IPS DF 6.9 (cell line): ENCODE measurements around the gene RNF175.

Source experiments
- DNase-seq: peaks from one replicate; pipeline ENCODE4 v3.0.0-alpha.2; 2013; ENCODE audit warnings: low read depth, low spot score
- H3K27ac ChIP-seq: one replicate; pipeline ENCODE4 v1.5.1; 2013; ENCODE audit warnings: low read length, control low read depth
- H3K27me3 ChIP-seq: 2 replicates; pipeline ENCODE4 v1.6.1; 2013; ENCODE audit warnings: mild to moderate bottlenecking, low read length; ENCODE audit not compliant: control insufficient read depth, insufficient read depth
- H3K36me3 ChIP-seq: 2 replicates; pipeline ENCODE4 v1.6.1; 2013; ENCODE audit warnings: low read length; ENCODE audit not compliant: control insufficient read depth, insufficient read depth
- H3K4me1 ChIP-seq: 2 replicates; pipeline ENCODE4 v1.6.1; 2013; ENCODE audit warnings: low read length; ENCODE audit not compliant: control insufficient read depth, insufficient read depth
- H3K4me3 ChIP-seq: 2 replicates; pipeline ENCODE4 v1.5.1; 2013; ENCODE audit warnings: mild to moderate bottlenecking, low read length
- H3K9me3 ChIP-seq: 2 replicates; pipeline ENCODE4 v1.6.1; 2013; ENCODE audit warnings: low read length, inconsistent platforms; ENCODE audit not compliant: control insufficient read depth, insufficient read depth
- WGBS: extraction: QIAGEN DNeasy Blood & Tissue Kit; methylation state at CpG from one replicate; pipeline ENCODE4 v1.1.7; 2013; ENCODE audit warnings: mixed read lengths, missing lambda C conversion rate; ENCODE audit not compliant: insufficient read length, insufficient coverage; 5-methylcytosine and 5-hydroxymethylcytosine counted together

The RNF175 gene

DNA sequence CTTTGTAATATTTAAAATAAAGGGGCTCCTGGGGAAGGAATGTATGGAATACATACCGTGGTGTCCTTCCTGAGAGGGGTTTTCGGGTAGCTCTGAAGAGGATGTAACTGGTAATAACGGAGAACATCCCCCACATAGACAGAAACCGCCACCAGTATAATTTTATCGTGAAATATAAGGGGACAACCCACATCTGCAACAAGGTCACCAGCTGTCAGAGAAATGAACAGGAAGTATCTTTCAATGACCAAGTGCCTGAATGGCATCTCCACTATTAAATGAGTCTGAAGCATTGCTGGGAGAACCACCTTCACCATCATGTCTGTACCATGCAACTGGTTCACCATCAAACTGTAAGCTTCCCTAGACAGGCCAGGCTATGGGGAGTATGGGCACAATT, 31.7 kb downstream of the RNF175 start:
- Histone ChIP-seq H3K4me3 (no peak overlapping the region), H3K36me3 (no peaks in the 10 kb centered on the region), H3K27me3 (no peaks in the 10 kb centered on the region), H3K4me1 (no peaks in the 10 kb centered on the region), H3K27ac (no peak overlapping the region), H3K9me3 (no peaks in the 10 kb centered on the region)
- no peak for DNase-seq
- WGBS: no CpG with 5 or more reads among the region's 5 CpGs

DNA sequence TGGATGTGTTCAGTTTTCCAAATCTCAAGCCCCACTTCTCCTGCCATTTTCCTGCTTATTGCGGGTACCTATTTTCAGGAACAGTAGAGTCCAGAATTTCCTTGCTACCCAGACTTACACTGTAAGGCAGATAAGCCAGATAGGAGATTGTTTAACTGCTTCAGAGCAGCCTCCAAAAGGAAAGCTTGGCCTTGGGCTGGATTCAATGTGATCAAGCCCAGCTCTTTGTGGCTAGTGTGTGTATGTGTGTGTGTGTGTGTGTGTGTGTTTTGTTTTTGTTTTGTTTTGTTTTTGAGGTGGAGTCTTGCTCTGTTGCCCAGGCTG, 34.0 kb downstream of the RNF175 start:
- Histone ChIP-seq H3K4me1 (no peaks in the 10 kb centered on the region), H3K4me3 (no peak overlapping the region), H3K36me3 (no peaks in the 10 kb centered on the region), H3K27me3 (no peaks in the 10 kb centered on the region), H3K9me3 (no peaks in the 10 kb centered on the region), H3K27ac (no peak overlapping the region)
- no CpG with 5 or more reads among the region's 1 CpG for WGBS
- no peak for DNase-seq

DNA sequence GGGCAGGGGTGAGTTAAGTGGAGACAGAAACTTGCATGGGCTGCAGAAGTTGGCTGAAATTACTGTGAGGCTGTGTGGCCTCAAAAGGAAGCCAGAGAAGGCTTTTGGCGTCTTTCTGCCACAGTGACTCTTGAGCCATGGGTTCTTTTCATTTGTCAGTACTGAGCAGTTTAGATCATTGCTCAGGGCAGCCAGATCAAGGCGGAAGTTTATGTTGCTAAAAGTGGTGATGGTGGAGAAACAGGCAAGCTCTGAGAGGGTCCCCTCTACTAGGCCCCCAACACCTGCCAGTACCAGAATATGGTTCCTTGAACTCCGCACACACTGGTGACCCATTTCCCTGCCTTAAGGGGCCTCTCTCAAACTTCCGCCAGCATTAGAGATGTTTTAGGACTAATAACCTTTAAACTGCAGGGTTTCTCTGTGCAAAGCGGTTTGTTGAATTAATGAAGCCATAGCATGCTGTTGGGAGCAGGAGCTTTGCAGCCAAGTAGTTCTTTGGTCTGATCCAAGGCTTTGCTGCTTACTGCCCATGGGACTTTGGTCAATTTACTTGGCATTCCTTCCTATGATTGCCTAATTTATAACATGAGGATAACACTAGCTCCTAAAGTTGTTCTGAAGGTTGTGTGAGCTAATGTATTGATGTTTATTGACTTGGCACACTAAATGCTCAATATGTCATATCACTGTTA, 34.5 kb downstream of the RNF175 start:
- Histone ChIP-seq H3K27me3 (no peaks in the 10 kb centered on the region), H3K4me1 (no peaks in the 10 kb centered on the region), H3K4me3 (no peak overlapping the region), H3K27ac (no peak overlapping the region), H3K9me3 (no peaks in the 10 kb centered on the region), H3K36me3 (no peaks in the 10 kb centered on the region)
- WGBS: no CpG with 5 or more reads among the region's 5 CpGs
- DNase-seq: no peak

DNA sequence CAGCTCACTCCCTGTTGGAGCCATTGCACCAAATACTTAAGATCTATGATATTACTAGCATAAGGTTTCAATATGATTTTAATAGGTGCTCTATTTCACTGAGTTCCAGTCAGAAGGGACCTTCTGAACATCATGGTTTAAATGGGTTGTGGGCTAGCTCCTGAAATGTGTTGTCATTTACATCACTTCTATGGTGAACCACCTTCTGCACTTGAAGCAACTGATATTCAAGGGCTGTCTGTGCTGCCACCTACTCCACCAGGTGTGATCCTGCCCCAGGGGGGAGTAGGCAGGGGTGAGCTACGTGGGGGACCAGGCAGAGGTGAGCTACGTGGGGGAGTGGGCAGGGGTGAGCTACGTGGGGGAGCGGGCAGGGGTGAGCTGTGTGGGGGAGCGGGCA, 35.2 kb downstream of the RNF175 start:
- WGBS: no CpG with 5 or more reads among the region's 5 CpGs
- no peak overlapping the region for H3K27ac ChIP-seq
- H3K9me3 ChIP-seq: no peaks in the 10 kb centered on the region
- no peak for DNase-seq
- H3K36me3 ChIP-seq: no peaks in the 10 kb centered on the region
- H3K27me3 ChIP-seq: no peaks in the 10 kb centered on the region
- H3K4me3 ChIP-seq: no peak overlapping the region
- no peaks in the 10 kb centered on the region for H3K4me1 ChIP-seq

DNA sequence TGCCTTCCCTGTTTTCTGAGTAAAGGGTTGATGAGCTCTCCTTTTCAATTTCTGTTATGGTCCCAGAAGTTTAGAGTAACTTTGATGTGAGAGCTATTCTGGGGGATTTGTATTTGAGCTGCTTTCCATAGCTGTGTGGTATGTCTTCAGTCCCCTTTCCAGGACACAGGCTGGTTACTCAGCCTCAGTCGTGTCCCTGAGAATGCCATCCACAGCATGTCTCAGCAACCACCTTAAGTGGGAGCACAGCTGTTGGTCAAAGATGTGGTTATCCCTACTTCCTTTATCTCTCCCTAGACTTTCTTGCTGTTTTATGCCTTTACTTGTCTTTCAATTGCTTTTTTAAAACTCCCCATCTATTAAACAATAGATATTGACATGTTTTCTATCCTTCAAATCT, 37.8 kb downstream of the RNF175 start:
- no peaks in the 10 kb centered on the region for H3K36me3 ChIP-seq
- no peaks in the 10 kb centered on the region for H3K4me1 ChIP-seq
- H3K9me3 ChIP-seq: no peaks in the 10 kb centered on the region
- no peaks in the 10 kb centered on the region for H3K27me3 ChIP-seq
- WGBS: no CpG with 5 or more reads among the region's 1 CpG
- H3K27ac ChIP-seq: no peak overlapping the region
- no peak overlapping the region for H3K4me3 ChIP-seq
- DNase-seq: no peak

DNA sequence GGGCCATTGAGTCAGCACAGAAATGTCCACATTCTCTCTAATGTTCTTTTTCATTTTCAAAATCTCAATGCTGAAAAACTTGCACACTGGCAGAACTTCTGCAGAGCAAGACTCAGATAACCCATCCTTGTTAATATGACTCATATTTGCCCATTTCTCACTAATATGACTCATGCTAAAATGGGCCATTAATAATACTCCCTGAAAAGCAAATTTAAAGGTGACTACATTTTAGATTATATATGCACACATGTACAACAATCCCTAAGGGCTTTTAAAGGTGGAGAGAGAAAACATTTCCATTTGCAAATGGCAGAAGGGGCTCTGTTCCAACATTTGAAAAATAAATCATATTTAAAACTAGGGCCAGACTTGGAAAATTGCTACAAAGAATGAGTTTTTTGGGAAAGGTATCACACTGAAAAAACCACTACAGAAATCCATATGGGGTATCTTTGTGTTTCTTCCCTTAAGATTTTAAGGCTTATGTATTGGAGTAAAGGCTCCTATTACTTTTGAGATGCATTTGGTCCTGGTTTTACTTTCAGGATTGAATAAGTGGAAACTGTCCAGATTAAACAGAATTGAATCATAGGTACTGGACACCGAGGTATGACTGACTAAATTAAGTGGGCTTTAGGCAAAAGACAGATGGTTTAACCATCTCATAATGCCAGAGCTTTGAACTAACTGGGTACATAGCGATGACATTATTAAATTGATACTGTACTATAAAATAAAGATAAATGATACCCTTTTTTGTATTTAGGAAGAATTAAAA, 45.8 kb downstream of the RNF175 start:
- no peaks in the 10 kb centered on the region for H3K27me3 ChIP-seq
- H3K36me3 ChIP-seq: no peaks in the 10 kb centered on the region
- no peaks in the 10 kb centered on the region for H3K9me3 ChIP-seq
- no peaks in the 10 kb centered on the region for H3K4me1 ChIP-seq
- DNase-seq: no peak
- H3K27ac ChIP-seq: no peak overlapping the region
- WGBS: no CpG with 5 or more reads among the region's 2 CpGs
- no peak overlapping the region for H3K4me3 ChIP-seq

DNA sequence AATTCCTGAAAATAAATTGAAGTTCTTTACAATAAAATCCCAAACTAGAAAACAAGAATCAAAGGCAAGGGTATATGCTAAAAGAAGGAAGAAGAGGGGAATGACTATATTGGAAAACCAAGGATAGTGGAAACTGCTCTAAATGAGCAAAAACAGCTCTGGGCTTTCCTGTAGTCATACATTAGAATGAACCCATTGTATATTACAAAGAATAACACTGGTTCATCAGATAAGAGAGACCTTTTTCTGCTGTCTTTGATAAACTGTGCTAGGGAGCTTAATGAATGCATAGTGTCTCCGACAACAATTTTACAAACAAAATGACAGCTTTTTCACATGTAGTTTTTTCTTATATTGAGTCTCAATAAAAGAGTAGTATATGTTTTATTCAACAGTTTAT, 49.1 kb downstream of the RNF175 start:
- no peak for DNase-seq
- Histone ChIP-seq H3K4me1 (no peaks in the 10 kb centered on the region), H3K4me3 (no peak overlapping the region), H3K27me3 (no peaks in the 10 kb centered on the region), H3K27ac (no peak overlapping the region), H3K9me3 (no peaks in the 10 kb centered on the region), H3K36me3 (no peaks in the 10 kb centered on the region)
- WGBS: no CpG with 5 or more reads among the region's 1 CpG

DNA sequence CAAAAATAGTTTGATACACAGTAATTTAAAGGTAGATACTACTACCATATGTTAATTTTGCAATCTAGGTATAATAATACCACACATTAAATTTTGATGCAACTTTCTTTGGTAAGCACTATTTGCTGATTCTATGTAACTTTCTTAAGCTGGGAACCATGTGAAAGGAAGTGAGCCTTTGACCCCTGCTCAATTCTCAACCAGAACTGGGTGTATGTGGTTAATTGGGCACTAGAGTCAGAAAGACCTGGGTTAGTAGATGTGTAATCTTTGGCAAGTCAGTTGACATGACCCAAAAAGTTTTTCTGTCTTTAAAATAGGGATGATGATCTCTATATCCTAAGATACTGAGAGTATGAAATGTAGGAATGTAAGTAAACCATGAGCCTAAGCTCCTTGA, 53.3 kb downstream of the RNF175 start:
- Histone ChIP-seq H3K9me3 (no peaks in the 10 kb centered on the region), H3K27ac (no peak overlapping the region), H3K36me3 (no peaks in the 10 kb centered on the region), H3K27me3 (no peaks in the 10 kb centered on the region), H3K4me1 (no peaks in the 10 kb centered on the region), H3K4me3 (no peak overlapping the region)
- DNase-seq: no peak

DNA sequence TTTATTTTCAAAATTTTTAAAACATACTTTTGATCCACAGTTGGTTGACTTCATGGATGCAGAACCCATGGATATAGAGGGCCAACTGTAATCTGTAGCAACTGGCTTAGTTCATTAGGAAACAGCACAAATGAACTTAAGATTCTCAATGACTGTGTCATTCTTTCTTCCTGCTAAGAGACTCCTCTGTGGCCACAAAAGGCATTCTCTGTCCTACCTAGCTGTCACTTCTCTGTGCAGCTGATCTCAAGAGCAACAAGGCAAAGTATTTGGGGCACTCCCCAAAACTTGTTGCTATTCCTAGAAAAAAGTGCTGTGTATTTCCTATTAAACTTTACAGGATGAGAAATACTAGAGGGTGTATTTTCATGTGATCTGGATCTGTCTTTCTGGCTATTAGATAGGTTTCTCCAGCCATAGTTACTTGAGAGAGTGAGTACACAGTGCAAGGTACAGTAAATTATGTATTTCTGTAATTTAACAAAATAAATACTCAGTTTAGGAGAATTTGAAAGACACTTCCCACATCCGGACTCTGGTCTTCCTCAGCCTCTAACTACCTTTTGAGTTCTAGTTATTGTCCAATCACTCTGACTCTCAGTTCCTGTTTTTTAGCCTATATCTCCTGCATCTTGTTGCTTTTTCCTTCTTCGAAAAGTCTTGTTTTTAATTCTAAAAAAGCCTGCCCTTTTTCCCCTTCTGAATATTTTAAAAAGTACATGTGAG, 53.9 kb downstream of the RNF175 start:
- no peaks in the 10 kb centered on the region for H3K9me3 ChIP-seq
- WGBS: no CpG with 5 or more reads among the region's 2 CpGs
- no peaks in the 10 kb centered on the region for H3K36me3 ChIP-seq
- no peak overlapping the region for H3K27ac ChIP-seq
- H3K4me3 ChIP-seq: no peak overlapping the region
- H3K27me3 ChIP-seq: no peaks in the 10 kb centered on the region
- no peaks in the 10 kb centered on the region for H3K4me1 ChIP-seq
- no peak for DNase-seq

DNA sequence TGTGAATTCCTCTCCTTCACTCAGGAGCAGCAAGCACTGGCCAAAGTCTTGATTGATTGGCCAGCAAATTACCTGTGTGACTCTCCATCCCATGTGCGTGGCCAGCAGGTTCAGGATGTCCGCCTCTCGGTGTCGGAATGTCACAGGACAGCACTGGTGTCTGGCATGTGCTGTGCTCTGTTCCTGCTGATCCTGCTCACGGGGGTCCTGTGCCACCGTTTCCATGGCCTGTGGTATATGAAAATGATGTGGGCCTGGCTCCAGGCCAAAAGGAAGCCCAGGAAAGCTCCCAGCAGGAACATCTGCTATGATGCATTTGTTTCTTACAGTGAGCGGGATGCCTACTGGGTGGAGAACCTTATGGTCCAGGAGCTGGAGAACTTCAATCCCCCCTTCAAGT, 55.3 kb downstream of the RNF175 start:
- H3K27me3 ChIP-seq: no peaks in the 10 kb centered on the region
- WGBS: no CpG with 5 or more reads among the region's 7 CpGs
- no peaks in the 10 kb centered on the region for H3K4me1 ChIP-seq
- no peak overlapping the region for H3K27ac ChIP-seq
- no peak for DNase-seq
- H3K4me3 ChIP-seq: no peak overlapping the region
- no peaks in the 10 kb centered on the region for H3K36me3 ChIP-seq
- H3K9me3 ChIP-seq: no peaks in the 10 kb centered on the region
